Prostate gland (tissue), 2 donors: ENCODE measurements around the gene MATN1.

Experiments
- POLR2A ChIP-seq: fragments of 450-650 bp; IDR thresholded peaks from one replicate; pipeline ENCODE4 v1.6.1; 2016; ENCODE audit warnings: antibody characterized with exemption, mild to moderate bottlenecking
- POLR2AphosphoS5 ChIP-seq: sonication (generic); formaldehyde crosslinking; IDR thresholded peaks from one replicate; pipeline ENCODE4 v1.6.1; 2017; ENCODE audit warnings: antibody characterized with exemption
- TF ChIP-seq, protein P1 (sequence below), 4 experiments: fragments of 200-600 bp in 2 of 4; fragments of 450-650 bp in 2 of 4; sonication (generic) in 2 of 4; IDR thresholded peaks; 1 replicate in 3 of 4; 2 replicates in 1 of 4; pipeline ENCODE4 v1.5.1; 2016 to 2019; ENCODE audit warnings: antibody characterized with exemption in 4 of 4, mild to moderate bottlenecking in 2 of 4, moderate library complexity in 2 of 4

- TF ChIP-seq, protein P1, sequence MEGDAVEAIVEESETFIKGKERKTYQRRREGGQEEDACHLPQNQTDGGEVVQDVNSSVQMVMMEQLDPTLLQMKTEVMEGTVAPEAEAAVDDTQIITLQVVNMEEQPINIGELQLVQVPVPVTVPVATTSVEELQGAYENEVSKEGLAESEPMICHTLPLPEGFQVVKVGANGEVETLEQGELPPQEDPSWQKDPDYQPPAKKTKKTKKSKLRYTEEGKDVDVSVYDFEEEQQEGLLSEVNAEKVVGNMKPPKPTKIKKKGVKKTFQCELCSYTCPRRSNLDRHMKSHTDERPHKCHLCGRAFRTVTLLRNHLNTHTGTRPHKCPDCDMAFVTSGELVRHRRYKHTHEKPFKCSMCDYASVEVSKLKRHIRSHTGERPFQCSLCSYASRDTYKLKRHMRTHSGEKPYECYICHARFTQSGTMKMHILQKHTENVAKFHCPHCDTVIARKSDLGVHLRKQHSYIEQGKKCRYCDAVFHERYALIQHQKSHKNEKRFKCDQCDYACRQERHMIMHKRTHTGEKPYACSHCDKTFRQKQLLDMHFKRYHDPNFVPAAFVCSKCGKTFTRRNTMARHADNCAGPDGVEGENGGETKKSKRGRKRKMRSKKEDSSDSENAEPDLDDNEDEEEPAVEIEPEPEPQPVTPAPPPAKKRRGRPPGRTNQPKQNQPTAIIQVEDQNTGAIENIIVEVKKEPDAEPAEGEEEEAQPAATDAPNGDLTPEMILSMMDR (IDR thresholded peaks at IDR 0.05), result no peak
- TF ChIP-seq POLR2AphosphoS5 (no peak), POLR2A (no peak)
These were observed 39.7 kb downstream of the MATN1 start for GRCh38 chr1:30683699-30684098.
